PC-9 (cell line): ENCODE results near the gene MAP4. TPM values are rescaled to one million over a fixed set of nuclear protein-coding genes. Genes with fewer than 3 reads are reported as not detected.
"Not testable (repeated sequence)": the region's sequence is repeated elsewhere in the genome, so short reads cannot be mapped to it uniquely, and the experiment has no call there.

Experiments used
- BruUV-seq: library from RNA; stranded (reverse); fragments of 400-500 nt; replicated peaks from 2 replicates; lab custom pipeline; 2021; lab: Mats Ljungman, UMichigan
- CTCF ChIA-PET: fragments of 300-600 bp; sonication (Branson Sonifier 250); formaldehyde crosslinking; loops from one replicate; lab custom pipeline; 2022; ENCODE audit warnings: antibody characterized with exemption; lab: Charles Lee
- POLR2A ChIA-PET: fragments of 300-600 bp; sonication (Branson Sonifier 250); formaldehyde crosslinking; loops from one replicate; lab custom pipeline; 2022; ENCODE audit warnings: antibody characterized with exemption; ENCODE audit not compliant: unreplicated experiment; lab: Charles Lee
- DNase-seq, 2 experiments: peaks; one replicate each; pipeline versions ENCODE4 v3.0.0 to v3.0.0-alpha.2; 2015 to 2022; ENCODE audit warnings: mixed read lengths in 1 of 2
- H2AFZ ChIP-seq: fragments of 200-600 bp; sonication (generic); 2 replicates; pipeline ENCODE4 v1.8.1; 2017; ENCODE audit warnings: antibody characterized with exemption
- H3F3A ChIP-seq: fragments of 200-600 bp; sonication (generic); 2 replicates; pipeline ENCODE4 v1.8.1; 2017; ENCODE audit warnings: antibody characterized with exemption, mild to moderate bottlenecking, low read depth; ENCODE audit not compliant: insufficient read depth
- H3K27ac ChIP-seq: fragments of 200-600 bp; sonication (generic); 2 replicates; pipeline ENCODE4 v1.6.1; 2016; ENCODE audit warnings: mixed run types
- H3K27me3 ChIP-seq: fragments of 200-600 bp; sonication (generic); 2 replicates; pipeline ENCODE4 v1.6.1; 2016; ENCODE audit warnings: low read depth, mixed run types; ENCODE audit not compliant: insufficient read depth
- H3K36me3 ChIP-seq: fragments of 200-600 bp; sonication (generic); 2 replicates; pipeline ENCODE4 v1.6.1; 2016; ENCODE audit warnings: low read depth, mixed run types
- H3K4me1 ChIP-seq: fragments of 200-600 bp; sonication (generic); replicated peaks from 2 replicates; pipeline ENCODE4 v1.6.1; 2016; ENCODE audit warnings: mixed run types; ENCODE audit not compliant: insufficient read depth
- H3K4me2 ChIP-seq: fragments of 200-600 bp; sonication (generic); 2 replicates; pipeline ENCODE4 v1.6.1; 2017; ENCODE audit warnings: mixed run types
- H3K4me3 ChIP-seq: fragments of 200-600 bp; sonication (generic); 2 replicates; pipeline ENCODE4 v1.6.1; 2016; ENCODE audit warnings: mixed run types
- H3K79me2 ChIP-seq: fragments of 200-600 bp; sonication (generic); 2 replicates; pipeline ENCODE4 v1.6.1; 2017; ENCODE audit warnings: low read depth, mixed run types
- H3K9me2 ChIP-seq: fragments of 200-600 bp; sonication (generic); 2 replicates; pipeline ENCODE4 v1.8.1; 2017; ENCODE audit warnings: mild to moderate bottlenecking; ENCODE audit not compliant: insufficient read depth
- H3K9me3 ChIP-seq: fragments of 200-600 bp; sonication (generic); 2 replicates; pipeline ENCODE4 v1.8.1; 2016; ENCODE audit warnings: low read depth; ENCODE audit not compliant: insufficient read depth
- H4K20me1 ChIP-seq: fragments of 200-600 bp; sonication (generic); 2 replicates; pipeline ENCODE4 v1.8.1; 2017; ENCODE audit not compliant: insufficient read depth
- CTCF ChIP-seq: fragments of 200-600 bp; sonication (generic); conservative IDR thresholded peaks from 2 replicates; pipeline ENCODE4 v1.6.1; 2017; ENCODE audit warnings: mixed run types, antibody characterized with exemption, mild to moderate bottlenecking, moderate library complexity
- EZH2 ChIP-seq: fragments of 200-600 bp; sonication (generic); IDR thresholded peaks from 2 replicates; pipeline ENCODE4 v1.8.0; 2017; ENCODE audit warnings: antibody characterized with exemption, low read depth
- intact Hi-C: fragments of 100-400 bp; cut with micrococcal nuclease; formaldehyde crosslinking; loops from one replicate; pipeline ENCODE4 v1.10.0; 2022; ENCODE audit not compliant: unreplicated experiment
- total RNA-seq: library from RNA; stranded (reverse); gene quantifications from 2 replicates; pipeline ENCODE4 v1.2.3, GENCODE V29; 2021

Gene MAP4
- total RNA-seq, 1 experiment from 2014 or later = 187 TPM

GRCh38 chr3:47841786-47842349 is 174.3 kb downstream of the MAP4 start:
- H3K79me2 ChIP-seq = no peaks in the 10 kb centered on the region
- no peaks in the 10 kb centered on the region for H3K9me3 ChIP-seq
- H3K27ac ChIP-seq = no peak overlapping the region
- H3K4me3 ChIP-seq = no peak overlapping the region
- no peaks in the 10 kb centered on the region for H3K36me3 ChIP-seq
- no peaks in the 10 kb centered on the region; the same call in 1 of the 2 replicates for H4K20me1 ChIP-seq
- no peak for TF ChIP-seq CTCF
- no peak for TF ChIP-seq EZH2
- no peaks in the 10 kb centered on the region for H3K4me1 ChIP-seq
- POLR2A ChIA-PET = no interaction called here
- no peaks in the 10 kb centered on the region for H3K27me3 ChIP-seq
- H3K4me2 ChIP-seq = no peak overlapping the region
- CTCF ChIA-PET = no interaction called here
- no TSS peak for BruUV-seq
- no peaks in the 10 kb centered on the region for H3K9me2 ChIP-seq
- intact Hi-C loops = no loop called here
- DNase-seq = no peak
- no peaks in the 10 kb centered on the region for H3F3A ChIP-seq
- H2AFZ ChIP-seq = no peak overlapping the region

- BruUV-seq = no TSS peak
- no peak overlapping the region for H2AFZ ChIP-seq
- no peak for TF ChIP-seq CTCF
- no peak for TF ChIP-seq EZH2
- no peak overlapping the region for H3K27ac ChIP-seq
- no peaks in the 10 kb centered on the region; the same call in 1 of the 2 replicates for H4K20me1 ChIP-seq
- H3K9me2 ChIP-seq = no peaks in the 10 kb centered on the region
- H3K27me3 ChIP-seq = no peaks in the 10 kb centered on the region
- ChIA-PET POLR2A (no interaction called here), CTCF (no interaction called here)
- intact Hi-C loops = no loop called here
- H3F3A ChIP-seq = no peaks in the 10 kb centered on the region
- H3K4me3 ChIP-seq = no peak overlapping the region
- no peaks in the 10 kb centered on the region for H3K79me2 ChIP-seq
- no peak overlapping the region for H3K4me2 ChIP-seq
- DNase-seq = no peak
- no peaks in the 10 kb centered on the region for H3K9me3 ChIP-seq
- H3K4me1 ChIP-seq = no peaks in the 10 kb centered on the region
- H3K36me3 ChIP-seq = no peaks in the 10 kb centered on the region
These were observed 177.7 kb downstream of the MAP4 start for GRCh38 chr3:47838503-47838902.

- no peaks in the 10 kb centered on the region for H3K4me1 ChIP-seq
- no peaks in the 10 kb centered on the region for H3K36me3 ChIP-seq
- H3F3A ChIP-seq = no peaks in the 10 kb centered on the region
- H3K9me2 ChIP-seq = no peaks in the 10 kb centered on the region
- H3K9me3 ChIP-seq = no peaks in the 10 kb centered on the region
- no TSS peak for BruUV-seq
- H3K4me3 ChIP-seq = no peak overlapping the region
- TF ChIP-seq CTCF = no peak
- no peak for TF ChIP-seq EZH2
- H4K20me1 ChIP-seq = no peaks in the 10 kb centered on the region; the same call in 1 of the 2 replicates
- intact Hi-C loops = loop anchor here (1.0 to 2.0 kb wide), 2 partner anchors 154 to 314 kb away; no protein-coding TSS in a partner anchor
- no peak overlapping the region for H3K27ac ChIP-seq
- no peak for DNase-seq
- H3K4me2 ChIP-seq = no peak overlapping the region
- no peak overlapping the region for H2AFZ ChIP-seq
- H3K27me3 ChIP-seq = no peaks in the 10 kb centered on the region
- no peaks in the 10 kb centered on the region for H3K79me2 ChIP-seq
- ChIA-PET POLR2A (no interaction called here), CTCF (interaction anchor here (0.7 to 1.2 kb wide), 2 partner anchors 153 to 315 kb away, joined by 6 to 7 read pairs; no protein-coding TSS in a partner anchor)
These were observed 179.2 kb downstream of the MAP4 start for GRCh38 chr3:47836986-47837385.

- H3K79me2 ChIP-seq = peaks cover 31% of the 10 kb centered on the region
- H3K9me3 ChIP-seq, BruUV-seq, POLR2A ChIA-PET, CTCF ChIA-PET, H3F3A ChIP-seq, intact Hi-C loops, H2AFZ ChIP-seq, H3K9me2 ChIP-seq, H3K4me2 ChIP-seq, H3K4me3 ChIP-seq, DNase-seq, H3K36me3 ChIP-seq, H3K27me3 ChIP-seq, H3K4me1 ChIP-seq, H3K27ac ChIP-seq, H4K20me1 ChIP-seq: not testable (repeated sequence)
These were observed 186.7 kb downstream of the MAP4 start for GRCh38 chr3:47829482-47829881.
